A673 (cell line): ENCODE measurements around the gene ZNG1E. TPM values are rescaled to one million over a fixed set of nuclear protein-coding genes. Genes with fewer than 3 reads are reported as not detected.
"Not testable (repeated sequence)": the region's sequence is repeated elsewhere in the genome, so short reads cannot be mapped to it uniquely, and the experiment has no call there.

ENCODE experiments used
- Bru-seq: library from RNA; stranded (reverse); fragments of 400-500 nt; gene quantifications from one replicate; lab custom pipeline; 2021; lab: Mats Ljungman, UMichigan
- BruChase-seq, 2 experiments: library from RNA; stranded (reverse); fragments of 400-500 nt; gene quantifications; one replicate each; lab custom pipeline; 2021; lab: Mats Ljungman, UMichigan
- BruUV-seq: library from RNA; stranded (reverse); fragments of 400-500 nt; replicated peaks from 2 replicates; lab custom pipeline; 2021; lab: Mats Ljungman, UMichigan
- CTCF ChIA-PET: fragments of 300-600 bp; sonication (Branson Sonifier 250); formaldehyde crosslinking; loops from one replicate; lab custom pipeline; 2022; ENCODE audit warnings: antibody characterized with exemption; lab: Charles Lee
- POLR2A ChIA-PET: fragments of 300-600 bp; sonication (Branson Sonifier 250); formaldehyde crosslinking; loops from one replicate; lab custom pipeline; 2022; ENCODE audit warnings: antibody characterized with exemption; ENCODE audit not compliant: low non-redundant PET; lab: Charles Lee
- DNase-seq: peaks from one replicate; pipeline ENCODE4 v3.0.0-alpha.2; 2015; ENCODE audit warnings: low spot score
- H3K27ac ChIP-seq: fragments of 200-600 bp; sonication (generic); 2 replicates; pipeline ENCODE4 v1.5.1; 2016; ENCODE audit warnings: mixed run types, low read depth, mild to moderate bottlenecking, mixed read lengths, antibody characterized with exemption, low read length; ENCODE audit not compliant: poor library complexity, severe bottlenecking
- H3K27me3 ChIP-seq: fragments of 200-600 bp; sonication (generic); replicated peaks from 2 replicates; pipeline ENCODE4 v1.6.1; 2017; ENCODE audit warnings: mixed run types, low read depth, mild to moderate bottlenecking, mixed read lengths, antibody characterized with exemption, low read length; ENCODE audit not compliant: insufficient read depth, poor library complexity
- H3K36me3 ChIP-seq: fragments of 200-600 bp; sonication (generic); 2 replicates; pipeline ENCODE4 v1.6.1; 2016; ENCODE audit warnings: mixed run types, mild to moderate bottlenecking, mixed read lengths, antibody characterized with exemption, low read length; ENCODE audit not compliant: insufficient read depth, poor library complexity, severe bottlenecking
- H3K4me1 ChIP-seq: fragments of 200-600 bp; sonication (generic); 2 replicates; pipeline ENCODE4 v1.6.1; 2017; ENCODE audit warnings: mixed run types, mild to moderate bottlenecking, mixed read lengths, antibody characterized with exemption, low read length; ENCODE audit not compliant: insufficient read depth, poor library complexity, severe bottlenecking
- H3K4me3 ChIP-seq: fragments of 200-600 bp; sonication (generic); 2 replicates; pipeline ENCODE4 v1.5.1; 2016; ENCODE audit warnings: low read depth, mixed run types, mild to moderate bottlenecking, mixed read lengths, low read length; ENCODE audit not compliant: poor library complexity, severe bottlenecking
- H3K9me3 ChIP-seq: fragments of 200-600 bp; sonication (generic); 2 replicates; pipeline ENCODE4 v1.6.1; 2016; ENCODE audit warnings: mixed run types, low read depth, mild to moderate bottlenecking, mixed read lengths, antibody characterized with exemption, low read length; ENCODE audit not compliant: poor library complexity, severe bottlenecking
- intact Hi-C: fragments of 100-400 bp; cut with micrococcal nuclease; formaldehyde crosslinking; loops from one replicate; pipeline ENCODE4 v1.10.0; 2022; ENCODE audit not compliant: unreplicated experiment
- long read RNA-seq: library from polyadenylated mRNA; stranded (forward); transcript quantifications from one replicate; pipeline ENCODE4 v2.0.0, GENCODE V29; 2022
- total RNA-seq: library from RNA; stranded (reverse); gene quantifications from 2 replicates; pipeline ENCODE4 v1.2.3, GENCODE V29; 2021

Gene ZNG1E
- total RNA-seq = 62.7 and 64.8 TPM in 2 replicates
- Bru-seq, nascent RNA = percentile 80 among the genes with signal in this experiment
- BruChase-seq, experiment 1, labeled RNA remaining after a 2-hour chase = percentile 77 among the genes with signal in this experiment
- percentile 63 among the genes with signal in this experiment for BruChase-seq, experiment 2, labeled RNA remaining after a 6-hour chase
- long read RNA-seq, transcript CBWD5-233 (16 exons, 1,411 nt) = minor isoform, 5 of 151 reads
- long read RNA-seq, transcript CBWD5-202 (3 exons, 1,347 nt) = major isoform, 61 of 151 reads
- long read RNA-seq, transcript CBWD5-207 (15 exons, 1,791 nt) = minor isoform, 40 of 151 reads
- long read RNA-seq, partial matches to known transcripts = 1 of 151 reads
- long read RNA-seq, other reads (novel, unspliced or antisense) = 36 of 151 reads

DNA sequence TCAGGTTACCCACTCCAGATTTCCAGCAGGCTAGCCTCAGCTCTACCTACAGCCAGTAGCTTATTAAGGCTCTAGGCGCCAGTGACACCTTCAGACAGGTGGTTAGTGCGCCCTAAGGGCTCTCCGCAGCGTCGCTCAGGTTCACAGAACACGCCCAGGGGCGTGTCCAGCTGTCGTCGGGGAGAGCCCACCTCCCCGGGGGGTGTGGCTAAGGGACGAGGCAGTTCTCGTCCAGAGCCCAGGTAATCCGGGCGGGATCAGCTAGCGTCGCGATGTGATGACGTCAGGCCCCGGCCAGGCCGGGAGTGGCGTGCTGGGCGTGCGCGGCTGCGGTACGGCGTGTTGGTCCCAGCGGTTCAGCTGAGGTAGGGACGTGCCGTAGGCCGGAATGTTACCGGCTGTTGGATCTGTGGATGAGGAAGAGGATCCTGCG lies at the start of gene ZNG1E:
ZNG1E (plus strand) TSS at position 340 of the 433 bp plus-strand sequence; CDS start at position 389, 49 bp downstream.
- POLR2A ChIA-PET = not testable (repeated sequence)

DNA sequence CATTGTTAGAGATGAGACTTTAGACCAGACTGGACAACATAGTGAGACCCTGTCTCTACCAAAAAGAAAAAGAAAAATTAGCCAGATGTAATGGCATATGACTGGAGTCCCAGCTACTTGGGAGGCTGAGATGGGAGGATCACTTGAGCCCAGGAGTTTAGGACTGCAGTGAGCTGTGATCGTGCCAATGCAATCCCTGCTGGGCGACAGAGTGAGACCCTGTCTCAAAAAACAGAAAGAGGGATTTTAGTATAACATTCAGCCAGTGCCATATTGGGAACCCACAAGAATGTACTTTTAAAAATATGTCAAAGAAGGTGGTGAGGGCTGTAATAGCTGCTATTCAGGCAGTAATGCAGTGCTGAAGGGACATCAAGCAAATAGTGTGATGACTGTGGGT lies 2.1 kb upstream of the ZNG1E start:
- H3K4me3 ChIP-seq, intact Hi-C loops, H3K9me3 ChIP-seq, H3K27ac ChIP-seq, H3K27me3 ChIP-seq, H3K36me3 ChIP-seq, CTCF ChIA-PET, H3K4me1 ChIP-seq, BruUV-seq, DNase-seq, POLR2A ChIA-PET: not testable (repeated sequence)

More for the DNA sequence above, at the start of gene ZNG1E:
- H3K4me1 ChIP-seq, H3K36me3 ChIP-seq, H3K27me3 ChIP-seq, BruUV-seq, H3K27ac ChIP-seq, CTCF ChIA-PET, H3K9me3 ChIP-seq, intact Hi-C loops: not testable (repeated sequence)
- H3K4me3 ChIP-seq = peak within 1 kb of the TSS; percentile 39
- peak; percentile 3 for DNase-seq

DNA sequence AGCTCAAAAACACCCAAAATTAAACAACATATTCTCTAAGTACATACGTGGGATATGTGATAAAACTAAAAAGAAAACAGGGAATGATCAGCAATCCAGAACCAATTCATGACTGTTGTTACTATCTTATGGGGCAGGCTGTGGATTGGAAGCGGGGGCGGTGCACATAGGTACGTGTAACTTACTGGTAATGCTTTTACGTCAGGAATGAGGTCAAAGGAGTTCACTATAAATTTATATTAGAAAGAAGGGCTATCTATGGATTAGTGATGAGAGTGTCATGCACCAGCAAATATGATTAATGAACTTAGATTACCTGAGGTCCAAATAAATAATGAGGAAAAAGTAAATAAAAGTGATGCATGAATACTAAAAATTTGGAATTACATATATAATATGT lies 710 bp upstream of the ZNG1E start:
- H3K27me3 ChIP-seq, H3K27ac ChIP-seq, H3K4me3 ChIP-seq, H3K9me3 ChIP-seq, H3K4me1 ChIP-seq, intact Hi-C loops, DNase-seq, BruUV-seq, CTCF ChIA-PET, H3K36me3 ChIP-seq, POLR2A ChIA-PET: not testable (repeated sequence)

- POLR2A ChIA-PET, H3K4me1 ChIP-seq, H3K4me3 ChIP-seq, CTCF ChIA-PET, intact Hi-C loops, H3K27me3 ChIP-seq, H3K36me3 ChIP-seq, H3K9me3 ChIP-seq, DNase-seq, H3K27ac ChIP-seq: not testable (repeated sequence)
- TSS peak; percentile 52 for BruUV-seq
These were observed 661 bp downstream of the ZNG1E start for GRCh38 chr9:65676389-65676788.

GRCh38 chr9:65678533-65678932 lies 2.8 kb downstream of the ZNG1E start:
- DNase-seq, BruUV-seq, H3K27me3 ChIP-seq, H3K36me3 ChIP-seq, CTCF ChIA-PET, H3K27ac ChIP-seq, H3K4me1 ChIP-seq, intact Hi-C loops, H3K4me3 ChIP-seq, POLR2A ChIA-PET, H3K9me3 ChIP-seq: not testable (repeated sequence)

- H3K4me3 ChIP-seq, H3K4me1 ChIP-seq, H3K36me3 ChIP-seq, POLR2A ChIA-PET, H3K27me3 ChIP-seq, intact Hi-C loops, DNase-seq, H3K9me3 ChIP-seq, H3K27ac ChIP-seq, CTCF ChIA-PET, BruUV-seq: not testable (repeated sequence)
These were observed 27.8 kb downstream of the ZNG1E start for GRCh38 chr9:65703550-65703949.

DNA sequence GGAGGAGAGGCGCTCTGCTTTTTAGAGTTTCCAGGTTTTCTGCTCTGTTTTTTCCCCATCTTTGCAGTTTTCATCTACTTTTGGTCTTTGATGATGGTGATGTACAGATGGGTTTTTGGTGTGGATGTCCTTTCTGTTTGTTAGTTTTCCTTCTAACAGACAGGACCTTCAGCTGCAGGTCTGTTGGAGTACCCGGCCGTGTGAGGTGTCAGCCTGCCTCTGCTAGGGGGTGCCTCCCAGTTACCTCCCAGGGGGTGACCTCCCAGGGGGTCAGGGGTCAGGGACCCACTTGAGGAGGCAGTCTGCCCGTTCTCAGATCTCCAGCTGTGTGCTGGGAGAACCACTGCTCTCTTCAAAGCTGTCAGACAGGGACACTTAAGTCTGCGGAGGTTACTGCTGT lies 38.7 kb downstream of the ZNG1E start:
- CTCF ChIA-PET, H3K4me1 ChIP-seq, H3K27me3 ChIP-seq, H3K4me3 ChIP-seq, H3K36me3 ChIP-seq, POLR2A ChIA-PET, BruUV-seq, H3K27ac ChIP-seq, H3K9me3 ChIP-seq, DNase-seq, intact Hi-C loops: not testable (repeated sequence)
